ENCODE measurements around the gene MISP.
"Not testable (repeated sequence)": the region's sequence is repeated elsewhere in the genome, so short reads cannot be mapped to it uniquely, and the experiment has no call there.

The MISP gene, protein sequence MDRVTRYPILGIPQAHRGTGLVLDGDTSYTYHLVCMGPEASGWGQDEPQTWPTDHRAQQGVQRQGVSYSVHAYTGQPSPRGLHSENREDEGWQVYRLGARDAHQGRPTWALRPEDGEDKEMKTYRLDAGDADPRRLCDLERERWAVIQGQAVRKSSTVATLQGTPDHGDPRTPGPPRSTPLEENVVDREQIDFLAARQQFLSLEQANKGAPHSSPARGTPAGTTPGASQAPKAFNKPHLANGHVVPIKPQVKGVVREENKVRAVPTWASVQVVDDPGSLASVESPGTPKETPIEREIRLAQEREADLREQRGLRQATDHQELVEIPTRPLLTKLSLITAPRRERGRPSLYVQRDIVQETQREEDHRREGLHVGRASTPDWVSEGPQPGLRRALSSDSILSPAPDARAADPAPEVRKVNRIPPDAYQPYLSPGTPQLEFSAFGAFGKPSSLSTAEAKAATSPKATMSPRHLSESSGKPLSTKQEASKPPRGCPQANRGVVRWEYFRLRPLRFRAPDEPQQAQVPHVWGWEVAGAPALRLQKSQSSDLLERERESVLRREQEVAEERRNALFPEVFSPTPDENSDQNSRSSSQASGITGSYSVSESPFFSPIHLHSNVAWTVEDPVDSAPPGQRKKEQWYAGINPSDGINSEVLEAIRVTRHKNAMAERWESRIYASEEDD

DNA sequence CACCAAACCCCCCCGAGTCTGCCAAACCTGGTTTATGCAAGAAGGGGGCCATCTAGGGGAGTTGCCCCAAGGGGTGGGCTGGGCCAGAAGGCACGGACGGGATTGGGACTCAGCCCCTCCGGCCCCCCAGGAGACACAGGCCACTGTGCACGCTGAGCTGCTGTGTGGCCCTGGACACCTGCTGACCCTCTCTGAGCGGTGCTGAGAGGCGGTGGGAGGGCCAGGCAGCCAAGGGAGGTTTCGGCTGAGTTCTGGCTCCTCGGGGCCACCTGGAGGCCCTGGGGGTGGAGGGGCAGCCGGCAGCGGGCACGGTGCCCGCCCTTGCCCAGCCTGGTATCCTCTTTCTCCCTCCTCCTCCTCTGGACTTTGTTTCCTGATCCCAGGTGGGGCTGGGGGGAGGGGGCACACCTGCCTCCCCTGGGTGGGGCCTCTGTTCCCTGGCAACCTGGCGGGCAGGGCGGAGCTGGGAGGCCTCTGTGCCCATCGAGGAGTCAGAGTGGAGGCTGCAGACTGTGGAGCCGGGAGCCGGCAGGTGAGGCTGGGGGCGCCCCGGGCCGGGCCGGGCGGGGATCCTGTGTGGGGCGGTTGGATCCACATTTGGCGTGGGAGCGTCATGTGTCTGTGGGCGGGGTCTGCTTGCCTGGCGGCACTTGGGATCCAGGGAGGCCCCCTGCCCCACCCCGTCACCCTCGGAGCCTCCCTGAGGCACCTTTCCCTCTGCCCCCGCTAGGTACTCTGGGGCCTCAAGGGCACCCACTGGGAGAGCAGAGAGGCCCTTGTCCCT lies at the start of gene MISP:
Gene MISP (plus strand): TSS at position 473 of the 784 bp plus-strand sequence. CDS start 5,835 bp downstream, outside the sequence.
- no peak for DNase-seq (ENCODE audit: low read depth)

DNA sequence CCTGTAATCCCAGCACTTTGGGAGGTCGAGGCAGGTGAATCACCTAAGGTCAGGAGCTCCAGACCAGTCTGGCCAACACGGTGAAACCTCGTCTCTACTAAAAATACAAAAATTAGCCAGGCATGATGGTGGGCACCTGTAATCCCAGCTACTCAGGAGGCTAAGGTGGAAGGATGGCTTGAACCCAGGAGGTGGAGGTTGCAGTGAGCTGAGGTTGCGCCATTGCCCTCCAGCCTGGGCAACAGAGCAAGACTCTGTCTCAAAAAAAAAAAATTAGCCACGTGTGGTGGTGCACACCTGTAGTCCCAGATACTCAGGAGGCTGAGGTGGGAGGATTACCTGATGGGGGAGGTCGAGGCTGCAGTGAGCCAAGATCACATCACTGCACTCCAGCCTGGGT lies 48.1 kb upstream of the MISP start:
- not testable (repeated sequence) for DNase-seq (ENCODE audit: low read depth)

DNA sequence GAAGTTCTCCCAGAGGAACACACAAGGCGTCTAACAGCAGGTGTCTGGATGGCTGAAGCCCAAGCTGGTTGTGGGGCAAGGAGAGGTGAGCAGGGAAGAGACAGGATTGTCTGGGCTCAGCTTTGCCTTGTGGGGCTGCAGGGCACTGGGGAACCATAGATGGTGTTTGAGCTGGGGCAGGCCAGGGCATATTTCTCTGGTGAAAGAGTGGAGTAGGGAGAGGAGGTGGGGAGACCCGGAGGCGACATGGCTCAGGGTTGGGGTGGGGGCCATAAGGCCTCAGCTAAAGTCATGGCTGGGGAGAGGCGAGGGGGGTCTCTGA lies 47.6 kb upstream of the MISP start:
- DNase-seq (ENCODE audit: low read depth), result no peak

DNA sequence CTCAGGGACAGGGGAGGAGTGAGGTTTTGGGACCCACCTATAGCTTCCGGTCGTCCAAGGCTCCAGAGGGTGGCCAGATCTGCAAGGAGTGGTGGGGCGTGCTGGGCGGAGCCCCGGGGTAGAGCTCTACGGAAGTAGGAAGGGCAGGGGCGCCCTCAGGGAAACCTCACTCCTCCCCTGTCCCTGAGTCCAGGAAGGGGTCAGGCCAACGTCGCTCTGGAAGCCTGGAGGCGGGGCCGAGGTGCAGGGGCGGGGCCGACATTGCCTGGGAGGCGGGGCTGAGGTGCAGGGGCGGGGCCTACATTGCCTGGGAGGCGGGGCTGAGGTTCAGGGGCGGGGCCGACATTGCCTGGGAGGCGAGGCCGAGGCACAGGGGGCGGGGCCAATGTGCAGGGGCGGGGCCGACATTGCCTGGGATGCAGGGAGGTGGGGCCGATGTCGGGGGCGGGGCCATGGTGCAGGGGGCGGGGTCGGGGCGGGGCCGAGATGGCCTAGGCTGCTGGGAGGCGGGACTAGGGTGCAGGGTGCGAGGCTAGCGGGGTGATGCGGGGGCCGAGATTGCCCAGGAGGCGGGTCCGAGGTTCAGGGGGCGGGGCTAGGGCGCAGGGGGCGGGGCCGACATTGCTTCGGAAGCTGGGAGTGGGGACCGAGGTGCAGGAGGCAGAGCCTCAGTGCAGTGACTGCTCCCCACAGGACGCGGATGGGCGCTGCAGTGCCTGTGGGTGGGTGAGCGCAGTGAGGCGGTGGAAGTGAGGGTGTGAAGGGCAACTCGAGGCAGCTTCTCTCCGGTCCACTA lies 47.1 kb upstream of the MISP start:
- peak; percentile 46 for DNase-seq (ENCODE audit: low read depth)

DNA sequence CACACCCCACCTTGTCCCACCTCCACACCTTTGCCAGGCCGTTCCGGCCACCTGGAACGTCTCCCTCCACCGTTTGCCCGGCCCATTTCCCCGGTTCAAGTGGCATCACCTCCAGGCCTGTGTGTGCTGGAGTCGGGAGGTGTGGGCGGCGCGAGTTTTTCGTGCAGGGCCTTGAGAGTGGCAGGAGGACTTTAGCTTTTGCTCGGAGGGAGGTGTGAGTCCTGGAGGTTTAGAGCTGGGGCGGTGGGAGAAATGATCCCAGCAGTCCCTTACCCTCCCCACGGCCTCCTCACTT lies 46.5 kb upstream of the MISP start:
- no peak for DNase-seq (ENCODE audit: low read depth)

DNA sequence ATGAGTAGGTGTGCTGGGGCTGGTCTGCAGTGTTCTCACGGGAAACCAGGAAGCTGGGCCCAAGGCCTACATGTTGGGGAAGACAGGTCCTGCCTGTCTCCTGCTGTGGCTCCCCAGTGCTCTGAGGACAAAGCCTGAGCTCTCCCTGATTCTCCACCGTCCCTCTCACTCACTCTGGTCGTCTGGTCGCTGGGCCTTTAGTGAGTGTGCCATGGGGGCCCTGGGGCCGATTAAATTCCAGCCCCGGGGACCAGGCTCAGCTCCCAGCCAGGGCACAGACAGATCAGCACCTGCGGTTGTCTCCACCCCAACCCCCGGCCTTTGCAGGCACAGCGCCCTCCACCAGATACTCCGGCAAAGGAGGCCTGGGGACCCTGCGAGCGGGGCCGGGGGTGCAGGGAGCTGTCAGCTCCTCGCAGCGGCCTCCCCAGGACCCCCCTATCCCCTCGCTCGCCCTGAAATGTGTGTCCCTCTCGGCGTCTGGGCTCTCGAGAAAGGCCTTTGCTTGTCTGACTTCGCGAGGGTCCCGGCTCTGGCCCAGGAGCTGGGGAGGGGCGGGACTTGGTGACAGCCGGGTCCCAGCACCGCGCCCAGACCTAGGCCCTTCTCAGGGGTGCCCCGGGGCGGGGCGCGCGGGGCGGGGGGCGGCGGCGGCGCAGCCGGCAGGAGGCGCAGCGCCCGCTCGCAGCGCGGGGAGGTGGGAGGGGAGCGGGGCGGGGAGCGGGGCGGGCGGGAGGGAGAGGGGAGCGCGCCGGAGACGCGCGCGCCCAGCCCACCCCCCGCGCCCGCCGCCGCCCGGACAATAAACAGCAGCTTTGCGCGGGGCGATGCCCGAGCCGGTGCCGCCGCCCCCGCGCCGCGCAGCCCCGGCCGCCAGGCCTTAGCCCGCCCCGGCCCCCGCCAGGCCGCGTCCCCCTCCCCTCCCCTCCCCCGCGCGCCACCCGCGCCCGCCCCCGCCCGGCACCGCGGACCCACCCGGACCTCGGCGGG lies 42.5 kb upstream of the MISP start, which contains the start of gene PALM:
Gene PALM (plus strand): TSS at position 782 of the 990 bp plus-strand sequence. CDS start 212 bp downstream, outside the sequence.
- DNase-seq (ENCODE audit: low read depth), result no peak

DNA sequence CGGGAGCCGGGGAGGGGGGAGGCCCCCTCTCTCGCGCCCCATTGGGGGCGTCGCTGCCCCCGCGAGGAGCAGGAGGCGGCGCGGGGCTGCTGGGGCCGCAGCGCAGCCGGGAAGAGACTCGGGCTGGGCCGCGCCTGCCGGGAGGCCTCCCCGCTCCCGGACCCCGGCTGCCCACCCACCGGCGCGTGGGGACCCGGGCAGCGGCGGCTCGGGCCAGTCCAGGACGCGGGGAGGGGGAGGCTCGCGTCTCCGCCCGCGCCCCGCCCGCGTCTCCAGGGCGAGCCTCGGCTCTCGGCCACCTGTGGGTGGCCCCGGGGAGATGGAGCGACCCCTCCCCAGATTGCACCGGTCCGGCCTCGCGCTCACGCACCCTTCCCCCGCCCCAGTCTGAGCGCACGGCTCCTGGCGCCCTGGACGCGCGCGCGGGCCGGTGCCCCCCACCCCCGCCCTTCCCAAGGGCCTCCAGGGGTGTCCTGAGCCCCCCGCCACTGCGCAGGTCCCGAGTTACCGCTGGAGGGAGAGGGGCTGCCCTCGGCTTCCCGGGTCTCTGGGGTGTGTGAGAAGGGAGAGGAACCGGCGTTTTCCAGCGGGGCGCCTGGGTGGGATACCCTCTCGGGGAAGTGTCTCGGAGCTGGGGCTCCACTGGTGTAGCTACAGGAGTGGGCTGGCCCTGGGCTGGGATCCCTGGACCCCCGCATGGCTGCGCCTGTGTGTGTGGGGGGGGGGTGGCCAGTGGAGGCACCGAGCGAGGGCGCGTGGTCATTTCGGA lies 41.5 kb upstream of the MISP start:
- no peak for DNase-seq (ENCODE audit: low read depth)

DNA sequence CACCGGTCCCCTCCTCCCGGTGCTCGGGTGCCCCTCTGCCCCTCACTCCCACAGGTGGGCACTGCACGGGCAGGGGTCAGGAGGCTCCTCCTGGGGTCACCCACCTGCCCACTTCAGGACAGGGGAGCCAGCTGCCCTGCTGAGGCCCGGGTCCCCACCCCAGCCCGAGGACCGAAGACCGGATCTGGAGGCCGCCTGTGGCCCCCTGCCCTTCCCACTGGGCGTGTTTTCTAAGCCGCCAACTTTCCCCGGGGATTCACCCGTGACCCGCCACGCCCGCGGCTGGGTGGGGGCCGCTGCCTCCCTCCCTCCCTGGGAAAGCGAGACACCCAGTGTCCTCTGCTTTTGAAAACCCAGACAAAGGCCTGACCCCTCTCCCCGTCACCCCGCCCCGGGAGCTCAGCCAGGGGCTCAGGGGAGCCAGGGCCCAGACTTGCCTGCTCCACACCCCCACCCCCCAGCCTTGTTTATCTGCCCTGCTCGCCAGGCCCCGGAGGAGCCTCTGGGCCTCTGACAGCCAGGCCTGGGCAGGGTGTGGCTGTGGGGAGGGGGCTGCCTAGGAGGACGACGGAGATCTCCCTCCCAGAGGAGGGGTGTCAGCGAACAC lies 40.8 kb upstream of the MISP start:
- no peak for DNase-seq (ENCODE audit: low read depth)

DNA sequence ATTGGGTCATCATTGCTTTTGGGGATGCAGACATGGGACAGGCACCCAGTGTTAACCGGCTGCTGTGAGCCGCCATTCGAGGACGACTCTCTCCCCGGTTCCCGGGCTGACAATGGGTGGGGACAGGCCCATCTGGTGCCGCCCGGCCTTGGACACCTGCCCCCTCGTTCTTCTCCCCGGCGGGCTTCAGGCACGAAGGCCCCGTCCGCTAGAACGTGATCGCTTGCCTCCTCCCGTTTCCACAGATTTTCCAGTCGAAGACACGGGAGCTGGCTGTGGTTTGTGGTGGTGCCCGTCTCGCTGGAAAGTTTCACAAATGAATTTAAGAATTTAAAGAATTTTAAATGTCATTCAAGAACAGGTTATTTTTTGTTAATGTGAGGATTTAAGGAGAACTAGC lies 40.1 kb upstream of the MISP start:
- DNase-seq (ENCODE audit: low read depth), result no peak

DNA sequence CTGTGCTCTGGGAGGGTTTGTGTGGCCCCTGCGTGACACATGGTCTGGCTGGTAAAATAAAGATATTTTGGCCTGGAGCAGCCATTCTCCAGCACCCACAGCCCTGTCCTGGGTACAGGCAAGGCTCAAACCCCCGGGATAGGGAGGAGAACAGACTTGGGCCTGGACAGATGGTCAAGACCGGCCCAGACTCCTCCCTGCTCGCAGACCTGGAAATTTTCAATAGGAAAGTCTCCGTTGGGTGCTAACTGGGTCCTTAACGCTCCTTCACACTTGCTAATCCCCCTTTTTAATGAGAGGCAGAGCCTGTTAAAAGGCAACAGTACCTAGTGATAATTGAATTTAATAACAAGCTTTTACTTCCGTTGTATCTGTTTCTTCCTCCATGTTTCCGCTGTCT lies 39.7 kb upstream of the MISP start:
- no peak for DNase-seq (ENCODE audit: low read depth)

DNA sequence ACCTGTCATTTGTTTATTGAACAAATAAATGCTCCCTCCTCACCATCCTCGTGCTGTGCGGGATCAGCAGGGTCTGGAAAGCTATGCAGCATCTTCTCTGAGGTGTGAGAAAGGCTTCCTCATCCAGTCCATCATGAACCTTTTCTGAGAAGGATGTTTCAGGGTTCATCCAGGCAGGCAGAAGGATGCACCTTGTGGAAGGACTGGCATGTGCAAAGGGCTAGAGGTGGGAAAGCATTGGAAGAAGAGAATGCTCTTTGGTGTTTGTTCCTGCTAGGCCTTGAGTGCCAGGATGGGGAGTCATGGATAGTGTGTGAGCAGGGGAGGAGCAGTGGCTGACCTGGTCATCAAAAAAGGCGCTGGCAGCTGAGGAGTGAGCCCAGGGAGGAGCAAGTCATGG lies 35.6 kb upstream of the MISP start:
- no peak for DNase-seq (ENCODE audit: low read depth)

DNA sequence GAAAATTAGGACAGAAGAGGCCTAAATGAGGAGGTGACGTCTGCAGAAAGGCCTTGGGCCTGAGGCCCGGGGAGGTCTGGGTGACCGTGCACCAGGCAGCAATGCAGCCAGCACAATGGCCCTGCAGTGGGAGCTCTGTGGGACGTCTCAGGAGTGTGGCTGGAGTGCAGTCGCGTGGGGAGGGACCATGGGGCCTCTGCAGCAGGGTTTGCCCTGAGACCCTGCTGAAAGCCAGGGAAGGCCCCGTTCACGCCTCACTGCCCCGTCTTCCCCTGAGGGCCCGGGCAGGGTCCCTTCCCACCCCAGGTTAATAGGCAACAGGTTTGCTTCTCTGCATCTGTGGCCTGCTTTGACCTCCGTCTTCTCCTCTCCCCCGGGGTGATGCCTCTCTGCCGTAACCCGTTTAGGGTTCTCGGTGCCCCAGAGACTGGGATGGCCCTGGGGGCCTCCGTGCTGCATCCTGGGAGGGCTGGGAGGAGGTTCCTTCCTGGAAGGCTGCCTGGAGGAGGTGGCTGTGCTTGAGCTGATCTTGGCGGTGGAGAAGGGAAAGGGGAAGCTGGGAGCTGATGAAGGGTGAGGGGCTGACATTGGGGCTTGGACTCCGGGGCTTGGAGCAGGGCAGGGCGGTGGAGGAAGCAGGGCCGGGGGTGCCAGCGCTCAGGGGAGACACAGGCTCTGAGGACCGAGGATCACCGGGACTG lies 32.5 kb upstream of the MISP start:
- no peak for DNase-seq (ENCODE audit: low read depth)

DNA sequence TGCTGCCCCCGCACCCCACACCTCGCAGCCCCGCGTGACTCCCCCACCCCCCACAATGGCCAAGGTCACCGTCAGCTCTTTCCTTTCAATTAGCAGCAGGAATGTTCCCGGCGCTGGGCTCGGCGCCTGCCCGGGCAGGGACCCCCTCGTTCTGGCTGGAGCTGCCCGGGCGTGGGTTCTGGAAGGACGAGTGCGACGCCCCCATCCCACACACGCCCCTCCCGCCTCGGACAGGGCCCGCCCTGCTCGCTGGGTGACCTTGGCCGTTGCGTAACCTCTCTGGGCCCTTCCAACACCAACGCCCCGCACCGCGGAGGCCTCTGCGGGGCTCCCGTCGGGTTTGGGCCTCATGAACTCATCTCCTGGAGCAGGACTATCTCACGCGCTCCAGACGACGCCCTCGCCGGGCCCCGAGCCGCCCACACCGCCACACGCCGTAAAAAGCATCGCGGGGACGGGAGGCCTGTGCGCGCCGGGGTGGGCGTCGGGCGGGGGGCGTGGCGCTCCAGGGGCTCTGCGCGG lies 31.9 kb upstream of the MISP start:
- no peak for DNase-seq (ENCODE audit: low read depth)

DNA sequence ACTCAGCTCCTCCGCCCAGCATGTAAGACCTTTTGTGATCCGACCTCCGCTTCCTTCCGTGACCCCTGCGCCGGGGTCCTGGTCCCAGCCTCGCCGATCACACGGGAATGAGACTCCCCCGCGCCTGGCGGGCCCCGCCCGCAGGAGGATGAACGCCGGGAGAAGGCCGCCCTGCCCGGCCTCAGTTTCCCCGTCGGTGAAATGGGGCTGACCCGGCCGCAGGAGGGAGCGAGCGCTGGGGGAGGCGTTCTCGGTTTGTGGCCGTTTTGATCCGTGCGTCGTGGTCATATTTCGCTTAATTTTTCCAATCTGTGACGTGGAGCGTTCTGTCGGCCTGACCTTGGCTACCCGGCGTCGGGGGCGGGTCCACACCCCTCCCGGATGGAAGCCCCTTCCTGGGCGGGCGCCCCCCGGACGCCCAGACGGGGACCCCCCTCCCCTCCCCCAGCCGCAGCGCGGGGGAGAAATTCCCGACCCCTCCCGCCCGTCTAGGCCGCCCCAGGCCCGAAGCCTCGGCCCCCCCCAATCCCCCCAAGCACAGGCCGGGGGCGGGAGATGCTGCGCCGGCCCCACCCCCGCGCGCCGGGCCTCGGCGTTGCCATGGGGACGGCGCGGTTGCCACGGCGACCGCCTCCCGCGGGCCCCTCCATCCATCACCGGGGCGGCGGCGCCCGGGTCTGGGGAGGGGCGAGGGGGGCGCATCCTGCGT lies 31.1 kb upstream of the MISP start:
- no peak for DNase-seq (ENCODE audit: low read depth)

DNA sequence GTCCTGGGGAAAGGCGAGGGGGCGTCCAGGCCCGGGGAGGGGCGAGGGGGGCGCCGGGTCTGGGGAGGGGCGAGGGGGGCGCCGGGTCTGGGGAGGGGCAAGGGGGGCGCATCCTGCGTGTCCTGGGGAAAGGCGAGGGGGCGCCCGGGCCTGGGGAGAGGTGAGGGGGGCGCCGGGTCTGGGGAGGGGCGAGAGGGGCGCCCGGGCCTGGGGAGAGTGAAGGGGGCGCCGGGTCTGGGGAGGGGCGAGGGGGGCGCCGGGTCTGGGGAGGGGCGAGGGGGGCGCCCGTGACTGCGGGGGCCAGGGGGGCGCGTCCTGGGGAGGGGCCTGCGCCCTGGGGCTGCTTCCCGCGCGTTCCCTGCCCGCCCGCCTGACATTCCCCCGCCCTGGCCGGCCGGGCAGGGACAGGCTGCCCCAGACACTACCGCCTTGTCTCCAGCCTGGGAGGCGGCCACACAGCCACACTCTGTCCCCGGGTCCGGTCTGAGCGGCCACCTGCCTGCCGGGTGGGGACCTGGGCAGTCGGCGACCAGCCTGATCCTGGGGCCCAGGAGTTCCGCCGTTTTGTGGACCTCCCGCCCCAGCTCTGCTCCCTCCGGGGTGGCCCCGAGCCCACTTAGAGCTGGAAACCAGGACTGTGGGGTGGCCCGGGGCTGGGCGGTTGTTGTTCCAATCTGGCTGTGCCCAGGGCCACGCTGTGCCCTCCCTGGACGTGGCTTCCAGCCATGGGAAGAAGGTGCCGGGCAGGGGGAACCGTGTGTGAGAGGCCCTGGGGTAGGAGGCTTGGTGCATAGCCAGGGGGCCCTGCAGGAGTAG lies 30.4 kb upstream of the MISP start:
- no peak for DNase-seq (ENCODE audit: low read depth)

DNA sequence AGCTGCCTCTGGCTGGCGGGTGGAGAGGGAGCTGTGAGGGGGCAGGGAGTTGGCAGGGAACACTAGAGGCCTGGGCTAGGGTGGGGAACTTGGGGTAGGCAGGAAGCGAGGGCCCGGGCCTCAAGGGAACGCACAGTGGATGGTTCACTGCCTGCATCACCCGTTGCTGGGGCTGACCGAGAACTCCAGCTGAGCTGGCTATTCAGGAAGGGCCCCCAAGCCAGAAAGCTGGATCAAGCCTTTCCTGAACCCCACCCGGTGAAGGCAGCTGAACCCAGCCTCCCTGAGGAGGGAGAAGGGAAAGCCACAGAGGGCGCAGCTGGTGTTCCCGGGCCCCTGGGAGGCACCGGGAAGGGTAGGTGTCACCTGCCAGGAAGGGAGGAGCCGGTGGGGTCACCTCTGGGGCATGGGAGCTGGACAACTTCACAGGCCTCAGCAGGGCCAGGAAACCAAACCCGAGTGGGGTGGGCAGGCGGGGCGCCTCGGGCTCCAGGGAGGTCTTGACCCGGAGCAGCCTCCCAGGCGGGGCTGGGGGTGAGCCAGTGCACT lies 28.3 kb upstream of the MISP start:
- DNase-seq (ENCODE audit: low read depth), result no peak

DNA sequence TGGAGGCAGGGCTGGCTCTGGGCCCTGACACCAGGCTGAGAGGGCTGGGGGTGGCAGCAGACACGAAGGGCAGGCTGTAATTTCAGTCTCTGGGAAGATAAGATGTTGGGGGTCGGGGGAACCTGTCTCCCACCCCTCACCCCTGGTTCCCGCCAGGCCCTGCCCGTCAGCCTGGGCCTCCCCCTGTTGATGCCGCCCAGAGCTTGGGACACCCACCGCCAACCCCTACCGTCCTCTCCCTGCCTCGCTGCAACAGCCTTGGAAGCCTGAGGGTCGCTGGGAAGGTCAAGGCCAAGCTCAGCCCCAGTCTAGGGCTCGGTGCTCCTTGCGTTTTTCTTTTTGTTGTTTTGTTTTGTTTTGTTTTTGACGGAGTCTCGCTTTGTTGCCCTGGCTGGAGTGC lies 27.7 kb upstream of the MISP start:
- no peak for DNase-seq (ENCODE audit: low read depth)
